Stimulated activated CD4-positive, alpha-beta T cell treated with anti-CD3 and anti-CD28 coated beads, TNF-alpha, amount 100 ng/mL, for 4 hours (primary cell): ENCODE results near the gene LIMCH1.
"Not testable (repeated sequence)": the region's sequence is repeated elsewhere in the genome, so short reads cannot be mapped to it uniquely, and the experiment has no call there.

Source experiments
- DNase-seq, 3 experiments: peaks; one replicate each; pipeline ENCODE4 v3.0.0-alpha.2; 2020; ENCODE audit warnings: low read depth in 3 of 3

LIMCH1 gene, protein sequence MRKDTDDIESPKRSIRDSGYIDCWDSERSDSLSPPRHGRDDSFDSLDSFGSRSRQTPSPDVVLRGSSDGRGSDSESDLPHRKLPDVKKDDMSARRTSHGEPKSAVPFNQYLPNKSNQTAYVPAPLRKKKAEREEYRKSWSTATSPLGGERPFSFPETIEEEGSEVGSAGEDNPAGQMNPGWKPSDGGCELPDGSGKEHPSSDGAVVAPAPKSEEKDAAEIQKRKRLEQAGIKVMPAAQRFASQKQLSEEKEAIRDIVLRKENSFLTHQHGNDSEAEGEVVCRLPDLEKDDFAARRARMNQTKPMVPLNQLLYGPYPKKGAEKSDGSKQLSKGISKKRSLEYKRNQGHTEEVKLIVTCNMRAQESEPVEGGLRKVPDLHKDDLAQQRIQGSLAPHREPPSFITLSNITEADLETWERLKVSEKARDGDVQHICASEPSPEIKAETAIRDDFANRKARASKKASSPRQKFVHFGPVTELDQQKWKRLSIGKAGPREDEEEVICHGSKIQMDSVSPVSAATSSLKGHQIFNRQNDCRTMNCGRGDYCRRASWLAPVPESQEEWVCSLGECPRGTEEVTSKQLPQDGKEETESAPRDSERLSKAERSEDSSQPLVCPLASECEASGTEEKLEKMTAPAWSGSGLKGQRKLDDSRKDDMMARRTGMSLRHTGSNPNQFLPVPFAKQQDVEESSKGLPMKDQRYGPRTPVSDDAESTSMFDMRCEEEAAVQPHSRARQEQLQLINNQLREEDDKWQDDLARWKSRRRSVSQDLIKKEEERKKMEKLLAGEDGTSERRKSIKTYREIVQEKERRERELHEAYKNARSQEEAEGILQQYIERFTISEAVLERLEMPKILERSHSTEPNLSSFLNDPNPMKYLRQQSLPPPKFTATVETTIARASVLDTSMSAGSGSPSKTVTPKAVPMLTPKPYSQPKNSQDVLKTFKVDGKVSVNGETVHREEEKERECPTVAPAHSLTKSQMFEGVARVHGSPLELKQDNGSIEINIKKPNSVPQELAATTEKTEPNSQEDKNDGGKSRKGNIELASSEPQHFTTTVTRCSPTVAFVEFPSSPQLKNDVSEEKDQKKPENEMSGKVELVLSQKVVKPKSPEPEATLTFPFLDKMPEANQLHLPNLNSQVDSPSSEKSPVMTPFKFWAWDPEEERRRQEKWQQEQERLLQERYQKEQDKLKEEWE (N-terminal part only)

DNA sequence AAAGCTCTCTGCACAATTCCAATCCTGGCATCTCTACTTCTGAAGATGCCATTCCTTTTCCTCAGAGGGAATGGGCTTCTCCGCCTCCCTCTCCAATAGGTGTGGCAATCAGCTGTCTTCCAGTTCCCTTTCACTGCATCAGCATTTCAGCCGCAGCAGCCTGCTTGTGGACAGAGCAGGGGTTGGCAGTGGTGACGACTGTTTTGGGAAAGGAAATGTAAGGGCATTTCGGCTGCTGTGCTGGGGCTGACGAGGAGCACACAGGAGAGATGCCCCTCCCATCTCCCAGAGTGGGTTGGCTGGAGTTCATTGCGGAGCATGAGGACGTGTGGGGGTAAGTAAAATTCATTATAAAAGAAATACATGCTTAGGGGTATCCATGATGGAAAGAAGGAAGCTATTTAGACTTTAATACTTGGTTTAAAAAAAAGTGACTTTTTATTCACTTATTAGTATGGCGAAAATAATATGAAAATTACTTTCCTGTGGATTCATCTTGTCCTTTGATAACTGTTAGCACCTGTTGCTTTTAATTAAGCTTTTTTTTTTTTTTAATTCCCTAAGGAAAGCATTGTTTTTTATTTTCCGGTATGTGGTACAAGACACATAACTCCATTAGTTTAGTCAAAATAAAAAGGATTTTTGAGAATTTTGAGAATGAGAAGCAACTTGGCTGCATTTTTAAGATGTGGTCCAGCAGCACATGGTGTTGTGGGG, at the start of gene LIMCH1:
TSS of gene LIMCH1 (plus strand) at position 141 of the 717 bp plus-strand sequence. CDS start 67,839 bp downstream, outside the sequence.
- no peak for DNase-seq

DNA sequence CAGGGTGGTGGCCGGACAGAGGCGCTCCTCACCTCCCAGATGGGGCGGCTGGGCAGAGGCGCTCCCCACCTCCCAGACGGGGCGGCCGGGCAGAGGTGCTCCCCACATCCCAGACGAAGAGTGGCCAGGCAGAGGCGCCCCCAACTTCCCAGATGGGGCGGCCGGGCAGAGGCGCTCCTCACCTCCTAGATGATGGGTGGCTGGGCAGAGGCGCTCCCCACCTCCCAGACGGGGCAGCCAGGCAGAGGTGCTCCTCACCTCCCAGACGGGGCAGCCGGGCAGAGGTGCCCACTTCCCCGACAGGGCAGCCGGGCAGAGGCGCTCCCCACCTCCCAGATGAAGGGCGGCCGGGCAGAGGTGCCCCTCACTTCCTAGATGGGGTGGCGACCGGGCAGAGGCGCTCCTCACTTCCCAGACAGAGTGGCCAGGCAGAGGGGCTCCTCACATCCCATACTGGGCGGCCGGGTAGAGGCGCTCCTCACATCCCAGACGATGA, 46.8 kb upstream of the LIMCH1 start:
- DNase-seq: not testable (repeated sequence)

DNA sequence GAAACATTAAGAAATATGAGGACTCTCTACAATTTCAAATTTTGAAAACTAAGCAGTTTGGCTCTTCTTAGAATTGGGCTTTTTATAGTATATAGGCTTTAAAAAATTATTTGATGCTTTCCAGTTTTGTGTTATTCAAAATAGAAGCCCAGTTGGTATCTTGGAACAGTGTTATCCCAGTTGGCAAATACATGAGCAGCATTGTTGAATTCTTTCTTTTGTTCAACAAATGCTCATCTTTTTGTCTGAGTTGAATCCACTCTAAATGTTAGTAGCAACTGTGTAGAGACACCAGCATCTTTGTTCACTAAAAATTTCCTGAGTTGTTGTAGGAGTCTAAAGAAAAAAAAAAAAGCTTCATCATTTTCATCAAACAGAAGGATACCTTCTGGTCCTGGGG, 41.0 kb upstream of the LIMCH1 start:
- DNase-seq: no peak

DNA sequence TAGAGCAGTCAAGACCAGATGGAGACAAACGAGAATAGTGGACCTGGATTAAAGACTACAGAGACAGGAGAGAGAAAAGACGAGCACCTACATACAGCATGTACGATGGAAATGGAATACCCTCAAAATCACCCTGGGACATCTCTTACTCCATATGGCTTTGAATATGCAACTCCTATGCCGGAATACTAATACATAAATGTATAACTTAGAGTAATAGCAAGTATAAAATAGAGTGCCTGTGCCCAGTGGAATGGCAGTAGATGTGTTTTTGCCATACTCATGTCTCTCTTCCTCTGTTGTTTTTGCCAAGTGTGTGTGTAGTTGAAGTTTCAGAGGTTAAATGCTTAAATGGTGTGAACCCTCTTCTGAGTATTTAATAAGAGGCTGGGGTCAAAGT, 39.8 kb upstream of the LIMCH1 start:
- DNase-seq: no peak

DNA sequence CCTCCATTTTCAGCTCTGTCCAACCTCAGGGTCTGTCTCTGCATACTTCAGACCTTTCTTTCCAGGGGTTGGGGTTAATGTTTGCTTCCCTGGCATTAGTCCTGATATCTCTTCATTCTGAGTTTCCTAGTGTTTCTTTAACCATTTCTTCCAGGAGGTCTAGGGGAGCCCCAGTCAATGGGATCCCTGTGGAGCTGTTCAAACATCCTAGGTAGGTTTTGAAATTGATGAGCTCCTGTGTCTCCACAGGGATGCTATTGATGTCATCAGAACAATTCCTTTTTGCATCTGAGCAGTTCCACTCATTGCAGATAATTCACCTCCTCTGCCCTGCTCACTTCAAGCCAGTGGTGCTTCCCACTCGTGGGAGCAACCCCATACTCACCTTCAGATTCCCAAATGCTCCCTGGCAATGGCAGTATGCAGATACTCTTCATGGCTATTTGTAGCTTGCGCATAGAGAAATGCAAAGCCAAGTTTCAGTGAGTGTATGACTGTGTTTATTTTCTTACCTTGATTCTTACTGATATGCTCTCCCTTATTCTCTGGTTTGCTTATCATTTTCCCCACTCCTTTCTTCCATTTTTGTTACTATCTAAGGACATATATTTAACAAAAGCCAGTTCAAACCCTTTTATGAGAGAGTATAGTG, 33.7 kb upstream of the LIMCH1 start:
- no peak for DNase-seq

DNA sequence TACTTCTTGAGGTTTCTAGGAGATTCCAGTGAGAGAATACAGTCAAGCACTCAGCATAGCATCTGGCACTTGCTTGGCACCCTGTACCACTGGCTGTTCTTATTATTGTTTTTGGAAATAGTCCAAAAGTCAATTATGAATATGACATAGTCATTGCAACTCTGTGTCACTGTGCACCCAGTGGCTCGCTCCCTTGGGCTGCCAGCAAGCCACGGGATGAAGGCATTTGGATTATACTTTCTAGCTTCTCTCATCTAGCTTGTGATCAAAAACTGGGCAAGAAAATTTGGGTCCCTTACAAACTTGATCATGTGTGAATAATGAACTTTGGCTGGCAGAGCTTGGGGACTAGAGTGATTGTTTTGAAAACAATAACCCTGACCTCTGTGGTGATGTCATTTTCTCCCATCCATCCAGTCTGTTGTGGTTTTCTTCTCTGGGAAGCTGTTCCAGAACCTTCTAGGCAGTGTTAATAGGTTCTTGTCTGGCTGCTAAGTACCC, 32.7 kb upstream of the LIMCH1 start:
- DNase-seq: no peak

DNA sequence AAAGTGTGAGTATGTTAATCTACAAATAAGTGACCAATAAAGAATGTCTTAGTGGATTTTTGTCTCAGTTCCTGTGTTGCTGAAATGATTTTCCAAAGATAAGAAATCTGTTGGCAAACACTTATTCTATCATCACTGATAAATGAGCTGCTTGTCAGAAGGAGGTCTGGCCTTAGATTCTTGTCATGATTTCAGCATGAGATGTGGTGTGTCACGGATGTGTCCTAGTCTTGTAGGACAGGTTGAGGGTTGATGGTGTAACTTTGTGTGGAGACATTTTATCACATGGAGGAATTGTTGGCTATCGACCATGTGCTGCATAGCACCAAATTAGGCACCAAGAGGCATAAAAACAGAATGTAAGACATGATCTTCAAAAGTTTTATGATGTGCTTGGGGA, 31.8 kb upstream of the LIMCH1 start:
- DNase-seq: no peak

DNA sequence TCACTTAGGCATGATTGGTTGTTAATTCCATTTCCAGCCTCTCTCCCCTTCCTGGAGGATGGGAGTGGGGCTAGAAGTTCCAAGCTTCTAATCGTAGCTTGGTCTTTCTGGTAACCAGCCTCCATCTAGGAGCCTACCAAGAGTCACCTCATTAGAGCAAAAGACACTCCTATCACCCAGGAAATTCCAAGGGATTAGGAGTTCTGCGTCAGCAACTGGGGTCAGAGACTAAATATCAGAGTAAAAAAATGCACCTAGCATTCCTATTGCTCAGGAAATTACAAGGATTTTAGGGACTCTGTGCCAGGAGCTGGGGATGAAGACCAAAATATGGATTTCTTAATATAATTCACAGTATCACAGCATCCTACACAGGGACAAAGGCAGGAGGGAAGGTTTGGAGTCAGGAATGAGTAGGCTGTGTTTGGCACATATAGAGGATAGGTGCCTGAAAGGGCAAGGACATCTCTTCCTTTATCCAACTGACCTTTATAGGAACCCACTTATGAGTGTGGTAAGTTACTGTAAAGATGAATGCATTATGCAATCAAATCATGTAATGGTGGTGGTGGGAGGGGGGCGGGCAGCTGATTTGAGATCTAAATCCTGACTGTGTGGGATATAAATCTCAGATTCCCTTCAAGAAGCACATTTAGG, 30.5 kb upstream of the LIMCH1 start:
- no peak for DNase-seq

DNA sequence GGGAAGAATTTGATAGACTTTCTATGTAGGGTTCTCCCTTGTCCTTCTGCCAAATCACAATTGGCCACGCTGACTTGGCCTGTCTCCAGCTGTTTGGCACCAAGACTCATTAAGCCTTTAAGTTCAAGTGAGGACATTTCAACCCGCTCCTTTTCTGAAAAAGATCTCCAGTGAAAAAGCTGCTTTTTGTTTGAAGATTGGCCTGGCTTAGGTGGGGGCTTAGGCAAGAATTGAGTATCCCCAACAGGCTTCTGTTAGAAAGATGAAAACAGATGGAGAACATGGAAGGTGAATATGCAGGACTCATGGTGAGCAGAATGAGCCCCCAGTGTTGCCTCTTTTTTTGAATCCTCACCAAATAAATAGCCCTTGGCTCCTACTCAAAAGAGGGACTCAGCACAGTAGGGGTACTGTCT, 28.5 kb upstream of the LIMCH1 start:
- DNase-seq: no peak

DNA sequence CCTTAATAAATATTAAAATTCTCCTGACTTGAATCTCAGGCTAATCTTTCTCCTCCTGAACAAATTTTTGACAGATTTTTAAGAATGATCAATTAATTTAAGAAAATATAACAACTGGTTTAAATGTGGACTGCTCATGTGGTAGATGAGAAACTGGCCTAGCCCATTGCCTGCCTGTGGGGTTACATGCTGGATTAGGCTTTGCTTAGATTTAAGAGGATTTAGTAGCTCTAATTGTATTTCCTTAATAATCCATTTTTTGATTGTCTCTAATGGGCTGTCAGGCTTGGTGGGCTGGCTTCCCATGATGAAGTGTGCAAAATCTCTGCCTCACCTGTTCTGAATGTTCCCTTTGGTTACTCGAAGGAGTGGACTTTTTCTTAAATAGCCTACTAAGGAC, 27.8 kb upstream of the LIMCH1 start:
- DNase-seq: no peak

DNA sequence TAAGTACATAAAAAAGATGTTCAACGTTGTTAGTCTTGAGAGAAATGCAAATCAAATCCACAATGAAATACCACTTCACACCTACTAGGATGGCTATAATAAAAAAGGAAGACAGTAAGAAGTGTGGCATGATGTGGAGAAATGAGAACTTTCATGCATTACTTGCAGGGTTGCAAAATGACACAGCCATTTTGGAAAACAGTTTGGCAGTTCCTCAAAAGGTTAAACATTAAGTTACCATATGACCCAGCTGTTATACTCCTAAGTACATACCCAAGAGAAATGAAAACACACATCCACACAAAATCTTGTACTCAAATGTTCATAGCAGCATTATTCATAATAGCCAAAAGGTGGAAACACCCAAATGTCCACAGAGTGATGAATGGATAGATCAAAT, 25.8 kb upstream of the LIMCH1 start:
- DNase-seq: no peak

DNA sequence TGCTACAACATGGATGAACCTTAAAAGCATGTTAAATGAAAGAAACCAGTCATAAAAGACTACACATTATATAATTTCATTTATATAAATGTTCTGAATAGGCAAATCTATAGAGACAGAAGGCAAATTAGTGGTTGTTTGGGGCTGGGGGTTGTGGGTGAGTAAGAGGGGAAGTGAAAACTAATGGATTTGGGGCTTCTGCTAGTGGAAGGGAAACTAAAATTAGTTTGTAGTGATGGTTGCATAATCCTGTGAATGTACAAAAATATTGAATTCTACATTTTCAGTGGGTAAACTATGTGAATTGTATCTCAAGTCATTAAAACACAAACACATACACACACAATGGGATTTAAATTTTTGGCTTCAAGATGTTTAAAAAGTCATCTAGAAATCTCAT, 25.4 kb upstream of the LIMCH1 start:
- no peak for DNase-seq

DNA sequence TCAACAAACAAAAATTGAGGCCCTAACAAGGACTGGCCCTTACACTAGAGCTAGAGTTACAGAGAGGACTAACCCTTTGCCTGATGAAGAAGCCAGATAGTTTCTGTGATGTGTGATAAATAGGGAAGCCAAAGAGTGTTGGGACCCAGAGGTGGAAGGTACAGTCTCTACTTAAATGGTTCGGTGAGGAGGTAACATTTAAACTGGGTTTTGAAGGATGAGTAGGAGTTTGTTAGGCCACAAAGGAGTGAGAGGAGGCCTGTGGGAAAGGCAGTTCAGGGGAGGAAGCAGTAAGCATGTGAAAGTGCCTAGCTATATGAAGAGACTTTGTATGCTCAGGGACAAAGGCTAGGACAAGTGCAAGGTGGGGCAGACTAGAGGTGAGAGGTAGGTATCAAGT, 23.8 kb upstream of the LIMCH1 start:
- no peak for DNase-seq

DNA sequence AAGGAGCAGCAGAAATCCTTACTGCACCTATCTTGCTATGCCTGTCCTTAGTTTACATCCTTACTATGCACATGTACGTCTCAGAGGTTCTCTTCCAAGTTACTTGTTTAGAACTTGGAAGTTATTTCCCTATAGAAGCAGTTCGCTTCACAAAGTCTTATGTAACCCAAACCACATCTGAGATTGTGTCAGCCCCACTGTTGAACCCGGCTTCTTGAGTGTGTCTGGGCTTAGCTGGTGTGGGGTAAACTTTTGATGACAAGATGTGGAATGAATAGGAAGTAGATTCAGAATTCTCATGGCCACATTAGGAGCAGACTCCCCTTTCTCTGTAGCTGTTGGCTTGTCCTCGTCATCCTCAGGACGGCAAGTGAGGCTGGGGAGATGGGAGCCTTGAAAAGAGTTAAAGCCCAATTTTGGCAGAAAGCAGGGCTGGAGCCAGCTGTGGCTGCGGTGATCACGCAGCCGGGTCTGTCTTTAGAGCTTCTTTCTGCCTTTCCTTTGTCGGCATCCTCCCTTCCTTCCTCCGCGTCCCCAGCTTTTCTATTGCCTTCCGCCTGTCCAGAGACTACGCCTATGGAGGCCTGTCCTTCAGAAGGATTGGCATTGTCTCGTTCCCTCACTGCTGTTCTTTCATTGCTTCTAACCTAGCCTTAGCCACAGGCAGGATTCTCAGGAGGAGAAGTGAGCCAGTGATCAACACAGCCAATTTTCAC, 23.0 kb upstream of the LIMCH1 start:
- DNase-seq: no peak

DNA sequence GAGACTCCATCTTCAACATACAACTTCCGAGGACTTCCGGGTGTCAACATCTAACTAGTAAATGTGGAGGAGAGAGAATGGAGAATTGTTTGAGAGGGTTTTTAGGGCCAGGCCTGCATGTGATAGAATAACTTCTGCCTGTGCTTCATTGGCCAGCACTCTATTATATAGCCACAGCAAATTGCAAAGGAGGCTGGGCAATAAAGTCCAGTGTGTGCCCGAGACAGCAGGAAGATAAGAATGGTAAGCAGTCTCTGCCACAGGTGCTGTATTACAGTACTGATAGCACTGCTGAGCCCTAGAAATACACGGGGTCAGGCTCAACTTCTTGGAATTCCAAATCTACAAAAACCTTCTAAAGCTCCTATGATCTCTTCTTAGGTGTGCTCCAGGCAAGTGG, 20.8 kb upstream of the LIMCH1 start:
- no peak for DNase-seq

DNA sequence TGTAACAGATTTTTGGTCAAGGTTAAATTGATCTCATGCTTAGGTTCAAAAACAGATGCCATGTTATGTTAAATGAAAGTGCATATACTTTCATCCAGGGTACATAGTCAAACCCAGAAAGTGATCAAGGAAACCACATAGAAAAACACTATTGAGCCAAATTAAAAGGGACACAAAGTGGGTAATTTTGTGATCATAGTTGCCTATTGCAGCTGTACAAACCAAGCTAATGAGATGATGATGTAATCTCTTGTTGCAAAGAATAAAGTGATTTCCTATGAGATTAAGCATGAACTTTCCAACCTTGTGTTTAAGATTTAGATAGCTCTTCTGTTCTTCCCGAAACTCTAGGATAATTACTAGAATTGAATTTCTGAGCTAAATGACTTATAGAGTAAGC, 20.2 kb upstream of the LIMCH1 start:
- no peak for DNase-seq

DNA sequence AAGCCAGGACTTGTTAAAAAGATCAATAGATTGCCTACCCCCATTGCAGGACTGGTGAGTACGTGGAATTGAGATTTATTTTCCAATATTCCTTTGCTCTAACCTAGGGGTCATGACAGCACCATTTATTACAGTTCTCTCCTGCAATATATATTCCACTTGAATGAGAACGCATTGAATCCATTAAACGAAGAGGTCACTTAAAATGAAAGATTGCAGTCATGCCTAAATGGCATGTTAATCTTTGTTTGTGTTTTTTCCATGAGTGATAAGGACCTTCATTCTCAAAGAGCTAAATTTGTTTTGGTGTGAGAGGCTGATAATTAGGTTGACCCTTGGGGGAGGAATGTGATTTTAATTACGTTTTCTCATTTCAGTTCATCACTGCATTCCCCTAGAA, 13.5 kb upstream of the LIMCH1 start:
- DNase-seq: no peak

DNA sequence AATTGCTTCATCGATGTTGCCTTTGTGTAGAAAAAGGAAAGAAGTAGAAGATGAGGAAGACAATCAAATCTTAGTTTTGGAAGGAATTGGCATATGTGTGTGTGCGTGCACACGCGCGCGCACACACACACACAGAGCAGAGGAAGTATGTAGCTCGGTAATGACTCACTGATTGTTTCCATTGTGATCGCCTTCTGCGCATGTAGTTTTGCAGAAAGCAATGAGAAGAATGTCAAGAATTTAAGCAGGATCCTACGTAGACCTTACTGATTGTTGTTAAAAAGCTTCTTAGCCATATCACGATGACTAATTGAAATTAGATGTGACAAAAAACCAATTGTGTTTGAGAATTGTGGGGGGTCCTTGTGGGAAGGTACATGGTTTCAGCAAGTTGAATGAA, 12.8 kb upstream of the LIMCH1 start:
- DNase-seq: no peak

DNA sequence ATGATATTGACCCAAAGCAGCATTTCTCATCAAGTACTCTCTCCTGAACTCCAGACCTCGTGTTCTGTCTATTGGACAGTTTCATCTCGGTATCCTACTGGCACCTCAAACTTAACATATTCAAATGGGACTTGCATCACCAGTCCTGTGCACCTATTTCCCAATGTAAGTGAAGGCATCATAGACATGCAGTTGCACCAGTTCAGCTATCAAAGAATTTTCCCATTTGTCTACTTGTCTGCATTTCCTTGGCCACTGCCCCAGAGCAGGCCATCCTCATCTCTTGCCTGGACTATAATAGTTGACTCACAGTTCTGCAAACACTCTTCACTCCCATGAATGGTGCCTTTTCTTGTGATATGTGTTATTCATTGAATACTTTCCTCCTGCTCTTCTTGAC, 11.3 kb upstream of the LIMCH1 start:
- DNase-seq: no peak
